ENCODE measurements around the gene HOXC5. TPM values are rescaled to one million over a fixed set of nuclear protein-coding genes. Genes with fewer than 3 reads are reported as not detected.

HOXC5 gene
- polyA plus RNA-seq, 3 donors, result not detected

GRCh38 chr12:54032086-54032619 is 697 bp upstream of the HOXC5 start:
- Histone ChIP-seq H3K9me3 (replicated peaks in 1 of 2; ENCODE audit: control insufficient read depth in 1 of 2, insufficient read depth in 1 of 2, low read length in 2 of 2) (peaks cover 26 to 52% of the 10 kb centered on the region in 2 donors), H4K20me1 (ENCODE audit: insufficient read depth, low read length) (no peaks in the 10 kb centered on the region), H3K36me3 (replicated peaks in 1 of 2; ENCODE audit: control insufficient read depth in 1 of 2, insufficient read depth in 2 of 2, low read length in 2 of 2) (no peaks in the 10 kb centered on the region), H2AFZ (ENCODE audit: insufficient read depth, low read depth, low read length, poor library complexity, severe bottlenecking) (no peak overlapping the region), H3K4me3 (replicated peaks in 1 of 3; ENCODE audit: low read depth in 2 of 3, low read length in 3 of 3) (no peak overlapping the region), H3K4me2 (replicated peaks; ENCODE audit: extremely low read depth, low read length, poor library complexity, severe bottlenecking) (no peak overlapping the region), H3K79me2 (ENCODE audit: insufficient read depth, low read length) (no peaks in the 10 kb centered on the region), H3K27ac (ENCODE audit: low read depth in 1 of 2, low read length in 2 of 2) (no peak overlapping the region), H3K27me3 (ENCODE audit: control insufficient read depth in 2 of 2, insufficient read depth in 2 of 2, low read length in 2 of 2) (peaks cover 83 to 99% of the 10 kb centered on the region in 2 donors), H3K4me1 (ENCODE audit: control insufficient read depth in 1 of 2, insufficient read depth in 2 of 2, low read length in 2 of 2) (no peaks in the 10 kb centered on the region), H3K9ac (ENCODE audit: insufficient read depth, low read length, poor library complexity, severe bottlenecking) (no peak overlapping the region)
- H3K9me3 Mint-ChIP-seq, result peaks cover 6 to 41% (median 28%) of the 10 kb centered on the region in 7 donors
- peaks cover 16% of the 10 kb centered on the region for H3K4me1 Mint-ChIP-seq
- intact Hi-C loops (cut with micrococcal nuclease), result loop anchor here in 1 of 2 donors (10.0 kb wide), 1 partner anchor 57 kb away; the partner anchor contains the start of genes HOTAIR and HOXC11
- no peak for DNase-seq
- H3K4me3 Mint-ChIP-seq, result peak overlapping the region in 1 of 2 donors; percentile 84
- 83% methylated on average over 2 of the region's 6 CpGs for WGBS (ENCODE audit: insufficient coverage)
- H3K27ac Mint-ChIP-seq, result peak overlapping the region in 1 of 7 donors; percentile 60
- H3K36me3 Mint-ChIP-seq, result peaks cover 5 to 19% of the 10 kb centered on the region in 2 donors
- TF ChIP-seq CTCF (IDR thresholded peaks at IDR 0.05), result no peak
- H3K27me3 Mint-ChIP-seq (ENCODE audit: low read depth in 3 of 3), result peaks cover 93 to 98% (median 96%) of the 10 kb centered on the region in 3 donors

GRCh38 chr12:54033106-54033979 is 493 bp downstream of the HOXC5 start:
- H3K79me2 ChIP-seq (ENCODE audit: insufficient read depth, low read length), result no peaks in the 10 kb centered on the region
- Mint-ChIP-seq H3K9me3 (peaks cover 6 to 36% (median 27%) of the 10 kb centered on the region in 7 donors), H3K36me3 (peaks cover 5 to 14% of the 10 kb centered on the region in 2 donors), H3K4me1 (peaks cover 14% of the 10 kb centered on the region), H3K27ac (no peak overlapping the region), H3K27me3 (ENCODE audit: low read depth in 3 of 3) (peaks cover 92 to 99% (median 95%) of the 10 kb centered on the region in 3 donors), H3K4me3 (peak overlapping the region in 1 of 2 donors; percentile 84)
- intact Hi-C loops (cut with micrococcal nuclease), result loop anchor here in 1 of 2 donors (10.0 kb wide), 1 partner anchor 59 kb away; the partner anchor contains the start of genes HOTAIR and HOXC11
- peaks cover 26 to 57% of the 10 kb centered on the region in 2 donors for H3K9me3 ChIP-seq (replicated peaks in 1 of 2; ENCODE audit: control insufficient read depth in 1 of 2, insufficient read depth in 1 of 2, low read length in 2 of 2)
- no peak overlapping the region for H3K9ac ChIP-seq (ENCODE audit: insufficient read depth, low read length, poor library complexity, severe bottlenecking)
- no peaks in the 10 kb centered on the region for H3K4me1 ChIP-seq (ENCODE audit: control insufficient read depth in 1 of 2, insufficient read depth in 2 of 2, low read length in 2 of 2)
- H4K20me1 ChIP-seq (ENCODE audit: insufficient read depth, low read length), result no peaks in the 10 kb centered on the region
- TF ChIP-seq CTCF (IDR thresholded peaks at IDR 0.05), result no peak
- H2AFZ ChIP-seq (ENCODE audit: insufficient read depth, low read depth, low read length, poor library complexity, severe bottlenecking), result no peak overlapping the region
- WGBS (ENCODE audit: insufficient coverage), result 3% methylated on average over 49 of the region's 61 CpGs
- peaks cover 82 to 99% of the 10 kb centered on the region in 2 donors for H3K27me3 ChIP-seq (ENCODE audit: control insufficient read depth in 2 of 2, insufficient read depth in 2 of 2, low read length in 2 of 2)
- no peak overlapping the region for H3K4me2 ChIP-seq (replicated peaks; ENCODE audit: extremely low read depth, low read length, poor library complexity, severe bottlenecking)
- DNase-seq, result no peak
- no peaks in the 10 kb centered on the region for H3K36me3 ChIP-seq (replicated peaks in 1 of 2; ENCODE audit: control insufficient read depth in 1 of 2, insufficient read depth in 2 of 2, low read length in 2 of 2)
- H3K4me3 ChIP-seq (replicated peaks in 1 of 3; ENCODE audit: low read depth in 2 of 3, low read length in 3 of 3), result no peak overlapping the region
- no peak overlapping the region for H3K27ac ChIP-seq (ENCODE audit: low read depth in 1 of 2, low read length in 2 of 2)

Measured in CD14-positive monocyte (primary cell).